GM18499 (cell line): ENCODE measurements around the gene RNFT1.
"Not testable (repeated sequence)": the region's sequence is repeated elsewhere in the genome, so short reads cannot be mapped to it uniquely, and the experiment has no call there.

ENCODE experiments used
- ATAC-seq: cut with Tn5 transposase; IDR thresholded peaks from one replicate; pipeline ENCODE4 v1.9.1; 2021; ENCODE audit warnings: moderate number of reproducible peaks; ENCODE audit not compliant: insufficient read depth, unreplicated experiment

Gene RNFT1

GRCh38 chr17:59930768-59931167 lies 33.8 kb downstream of the RNFT1 start:
- not testable (repeated sequence) for ATAC-seq

- not testable (repeated sequence) for ATAC-seq
Measured at GRCh38 chr17:59930121-59930520, 34.4 kb downstream of the RNFT1 start.

GRCh38 chr17:59920637-59921036 lies 43.9 kb downstream of the RNFT1 start:
- not testable (repeated sequence) for ATAC-seq

GRCh38 chr17:59916446-59916845 lies 48.1 kb downstream of the RNFT1 start:
- ATAC-seq = no peak

- ATAC-seq = no peak
Measured at GRCh38 chr17:59914274-59914854, 50.2 kb downstream of the RNFT1 start.

GRCh38 chr17:59907467-59907866 lies 57.1 kb downstream of the RNFT1 start:
- ATAC-seq = no peak

- no peak for ATAC-seq
Measured at GRCh38 chr17:59903455-59903854, 61.1 kb downstream of the RNFT1 start.
